Activated T-helper 17 cell treated with anti-CD3 and anti-CD28 coated beads, Interleukin-2, amount 50 U/mL, for 72 hours (primary cell): Measurements from ENCODE around the gene FUT1. TPM values are rescaled to one million over a fixed set of nuclear protein-coding genes. Genes with fewer than 3 reads are reported as not detected.
"Not testable (repeated sequence)": the region's sequence is repeated elsewhere in the genome, so short reads cannot be mapped to it uniquely, and the experiment has no call there.

Experiments
- ATAC-seq: fragments of 150-1000 bp; cut with Tn5 transposase; replicated peaks from 2 replicates; pipeline ENCODE4 v1.10.0; 2021; ENCODE audit warnings: mild to moderate bottlenecking, moderate library complexity
- H3K27ac Mint-ChIP-seq: one replicate; pipeline ENCODE4 v1.8.0; 2022; ENCODE audit warnings: mixed read lengths
- H3K27me3 Mint-ChIP-seq: one replicate; pipeline ENCODE4 v1.8.0; 2022; ENCODE audit warnings: mixed read lengths
- H3K36me3 Mint-ChIP-seq: one replicate; pipeline ENCODE4 v1.8.0; 2022; ENCODE audit warnings: low read depth, mild to moderate bottlenecking, mixed read lengths
- H3K4me1 Mint-ChIP-seq: one replicate; pipeline ENCODE4 v1.8.0; 2022; ENCODE audit warnings: mixed read lengths
- H3K4me3 Mint-ChIP-seq: one replicate; pipeline ENCODE4 v1.8.0; 2022; ENCODE audit warnings: mild to moderate bottlenecking, mixed read lengths
- H3K9me3 Mint-ChIP-seq: one replicate; pipeline ENCODE4 v1.8.0; 2022; ENCODE audit warnings: mixed read lengths
- total RNA-seq, 2 donors: library from RNA; stranded (reverse); gene quantifications; one replicate each; pipeline ENCODE4 v1.2.3, GENCODE V29; 2022

FUT1 gene
- total RNA-seq, 2 donors from 2014 or later: 0.30 to 0.40 TPM

DNA sequence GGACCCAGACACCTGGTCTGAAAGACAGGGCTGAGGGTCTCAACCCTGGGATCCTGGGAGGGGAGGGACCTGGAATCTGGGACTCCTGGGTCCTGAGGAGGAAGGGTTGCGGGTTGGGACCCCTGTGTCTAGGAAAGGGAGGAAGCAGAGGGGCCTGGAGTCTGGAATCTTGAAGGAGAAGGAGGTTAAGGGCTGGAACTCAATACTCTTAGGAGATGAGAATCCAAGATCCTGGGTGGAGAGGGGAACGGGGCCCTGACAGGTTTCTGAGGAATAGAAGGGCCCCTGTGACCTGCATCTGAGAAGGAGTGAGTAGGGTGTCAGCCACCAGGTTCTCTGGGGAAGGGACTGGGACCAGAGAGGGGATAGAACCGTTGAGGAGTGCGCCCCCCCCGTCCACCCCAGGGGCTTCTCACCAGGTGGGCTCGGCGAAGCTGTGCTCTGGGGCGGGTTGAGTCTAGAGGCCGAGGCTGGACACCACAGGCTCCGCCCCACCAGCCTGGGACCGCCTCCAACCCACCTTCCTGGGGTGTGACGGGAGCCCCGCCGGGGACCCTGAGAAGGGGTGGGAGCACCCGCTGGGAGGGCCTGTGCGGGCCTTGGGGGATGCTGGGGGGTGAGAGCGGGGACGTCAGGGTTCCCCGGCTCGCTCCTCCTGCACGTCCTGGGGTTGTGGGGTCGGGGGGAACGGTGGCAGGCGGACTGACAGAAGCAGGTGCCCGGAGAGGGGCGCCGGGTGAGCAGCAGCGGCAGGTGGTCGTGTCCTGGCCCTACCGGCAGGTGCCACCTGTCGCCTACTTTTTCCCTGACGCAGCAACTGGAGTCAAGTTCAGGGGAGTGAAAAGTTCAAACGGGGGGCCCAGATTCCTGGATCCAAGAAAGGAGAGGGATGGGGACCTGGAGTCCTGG is 32.9 kb downstream of the FUT1 start, which contains the start of gene MAMSTR:
TSS of gene MAMSTR (minus strand) at position 463 of the 909 bp plus-strand sequence. CDS start 694 bp downstream, outside the sequence.
- no peaks in the 10 kb centered on the region for H3K27me3 Mint-ChIP-seq
- H3K4me1 Mint-ChIP-seq: peaks cover 8% of the 10 kb centered on the region
- no peaks in the 10 kb centered on the region for H3K36me3 Mint-ChIP-seq
- H3K9me3 Mint-ChIP-seq: no peaks in the 10 kb centered on the region
- peak within 1 kb of the TSS; percentile 97 for H3K27ac Mint-ChIP-seq
- H3K4me3 Mint-ChIP-seq: peak within 1 kb of the TSS; percentile 93
- no peak for ATAC-seq

DNA sequence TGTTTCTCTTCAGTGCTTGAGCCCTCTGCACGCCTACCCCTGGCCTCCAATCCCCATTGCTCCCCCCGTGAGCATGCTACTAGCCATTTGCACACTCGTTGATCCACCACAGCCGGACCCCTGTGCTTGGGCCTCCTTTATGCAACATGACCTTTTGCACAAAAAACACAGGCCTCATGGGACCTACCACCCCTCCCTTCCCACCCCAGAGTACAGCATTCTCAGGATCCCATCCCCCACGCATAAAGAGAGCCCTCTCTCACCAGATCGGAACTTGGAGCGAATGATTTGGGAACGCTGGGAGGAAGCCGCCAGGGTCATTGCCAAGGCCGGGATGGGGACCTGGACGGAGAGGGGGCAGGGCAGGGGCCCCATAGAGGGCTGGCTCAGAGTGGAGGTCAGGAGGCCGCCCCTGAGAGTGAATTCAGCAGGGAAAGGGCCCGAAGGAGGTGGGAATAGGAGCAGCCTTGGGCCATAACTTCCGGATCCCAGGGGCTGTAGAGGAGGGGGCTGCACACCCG is 33.7 kb downstream of the FUT1 start:
- Mint-ChIP-seq H3K4me1 (peaks cover 8% of the 10 kb centered on the region), H3K27ac (no peak overlapping the region), H3K36me3 (no peaks in the 10 kb centered on the region), H3K9me3 (no peaks in the 10 kb centered on the region), H3K4me3 (no peak overlapping the region), H3K27me3 (no peaks in the 10 kb centered on the region)
- no peak for ATAC-seq

DNA sequence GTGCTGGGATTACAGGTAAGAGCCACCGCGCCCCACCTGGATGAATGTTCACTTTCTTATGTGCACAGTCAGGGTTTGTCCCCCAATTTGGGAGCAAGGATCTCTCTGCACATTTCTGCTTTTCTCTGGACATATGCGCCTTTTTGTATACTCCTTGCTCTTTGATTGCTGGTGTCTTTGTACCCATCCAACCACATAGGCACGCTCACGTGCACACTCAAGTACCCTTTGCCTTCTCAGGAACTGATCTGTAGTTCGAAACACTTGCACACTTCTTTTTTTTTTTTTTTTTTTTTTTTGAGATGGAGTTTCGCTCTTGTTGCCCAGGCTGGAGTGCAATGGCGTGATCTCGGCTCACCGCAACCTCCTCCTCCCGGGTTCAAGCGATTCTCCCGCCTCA is 34.3 kb downstream of the FUT1 start:
- H3K4me3 Mint-ChIP-seq, H3K9me3 Mint-ChIP-seq, H3K36me3 Mint-ChIP-seq, H3K27ac Mint-ChIP-seq, ATAC-seq, H3K27me3 Mint-ChIP-seq, H3K4me1 Mint-ChIP-seq: not testable (repeated sequence)

DNA sequence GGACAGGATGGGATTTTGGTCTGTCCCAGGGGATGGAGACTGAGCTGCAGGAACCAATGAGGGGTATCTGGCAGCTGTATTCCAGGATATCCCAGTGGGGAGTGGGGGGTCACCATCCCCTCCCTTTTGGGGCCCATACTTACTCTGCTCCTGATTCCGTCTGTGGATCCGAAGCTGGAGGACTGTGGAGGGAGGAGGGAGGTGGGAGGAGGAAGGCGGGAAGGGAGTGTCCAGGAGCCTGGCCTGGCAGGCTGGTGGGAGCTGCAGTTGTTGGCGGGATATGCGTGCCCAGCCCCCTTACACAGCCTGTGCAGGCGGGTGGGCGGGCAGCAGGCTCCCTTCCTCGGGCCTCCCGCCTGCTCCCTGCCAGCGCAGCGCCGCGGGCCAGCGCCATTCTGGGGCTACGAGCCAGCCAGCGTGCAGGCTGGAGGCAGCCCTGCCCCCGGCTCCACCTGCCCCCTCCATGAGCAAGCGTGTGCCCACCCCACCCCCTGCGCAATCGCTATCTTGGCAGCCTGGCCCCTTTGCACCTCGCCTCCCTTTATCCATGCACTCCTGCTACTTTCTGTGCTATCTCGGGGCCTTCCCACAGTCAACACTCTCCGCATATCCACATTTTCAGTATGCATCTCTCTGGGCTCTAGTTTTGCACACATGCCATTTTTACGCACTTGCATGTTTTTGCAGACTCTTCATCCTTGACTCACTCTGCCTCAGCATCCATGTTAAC is 35.7 kb downstream of the FUT1 start:
- Mint-ChIP-seq H3K27me3 (no peaks in the 10 kb centered on the region), H3K4me1 (peaks cover 8% of the 10 kb centered on the region), H3K9me3 (no peaks in the 10 kb centered on the region), H3K4me3 (no peak overlapping the region), H3K27ac (no peak overlapping the region), H3K36me3 (no peaks in the 10 kb centered on the region)
- ATAC-seq: no peak

DNA sequence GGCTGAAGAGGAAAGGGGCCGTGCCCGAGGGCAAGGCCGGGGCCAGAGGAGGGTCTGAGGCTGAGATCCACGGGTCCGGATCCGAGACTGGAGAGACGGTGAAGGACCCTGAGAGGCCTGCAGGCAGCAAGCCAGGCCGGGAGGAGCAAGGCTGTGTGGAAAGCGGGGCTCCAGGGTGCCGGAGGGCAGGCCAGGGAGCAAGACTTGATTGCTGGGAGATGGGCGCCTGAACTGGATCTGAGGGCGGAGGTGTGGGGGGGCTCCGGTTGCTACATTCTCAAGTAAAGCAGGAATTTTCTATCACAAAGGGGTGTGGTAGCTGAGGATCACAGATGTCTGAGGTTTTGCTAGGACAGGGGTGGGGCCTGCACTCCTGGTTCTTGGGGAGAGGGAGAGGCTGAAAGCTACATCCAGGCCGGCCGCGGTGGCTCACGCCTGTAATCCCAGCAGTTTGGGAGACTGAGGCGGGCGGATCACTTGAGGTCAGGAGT is 36.7 kb downstream of the FUT1 start:
- ATAC-seq: no peak
- Mint-ChIP-seq H3K27me3 (no peaks in the 10 kb centered on the region), H3K4me1 (peaks cover 5% of the 10 kb centered on the region), H3K4me3 (peak overlapping the region; percentile 90), H3K36me3 (no peaks in the 10 kb centered on the region), H3K27ac (no peak overlapping the region), H3K9me3 (no peaks in the 10 kb centered on the region)

DNA sequence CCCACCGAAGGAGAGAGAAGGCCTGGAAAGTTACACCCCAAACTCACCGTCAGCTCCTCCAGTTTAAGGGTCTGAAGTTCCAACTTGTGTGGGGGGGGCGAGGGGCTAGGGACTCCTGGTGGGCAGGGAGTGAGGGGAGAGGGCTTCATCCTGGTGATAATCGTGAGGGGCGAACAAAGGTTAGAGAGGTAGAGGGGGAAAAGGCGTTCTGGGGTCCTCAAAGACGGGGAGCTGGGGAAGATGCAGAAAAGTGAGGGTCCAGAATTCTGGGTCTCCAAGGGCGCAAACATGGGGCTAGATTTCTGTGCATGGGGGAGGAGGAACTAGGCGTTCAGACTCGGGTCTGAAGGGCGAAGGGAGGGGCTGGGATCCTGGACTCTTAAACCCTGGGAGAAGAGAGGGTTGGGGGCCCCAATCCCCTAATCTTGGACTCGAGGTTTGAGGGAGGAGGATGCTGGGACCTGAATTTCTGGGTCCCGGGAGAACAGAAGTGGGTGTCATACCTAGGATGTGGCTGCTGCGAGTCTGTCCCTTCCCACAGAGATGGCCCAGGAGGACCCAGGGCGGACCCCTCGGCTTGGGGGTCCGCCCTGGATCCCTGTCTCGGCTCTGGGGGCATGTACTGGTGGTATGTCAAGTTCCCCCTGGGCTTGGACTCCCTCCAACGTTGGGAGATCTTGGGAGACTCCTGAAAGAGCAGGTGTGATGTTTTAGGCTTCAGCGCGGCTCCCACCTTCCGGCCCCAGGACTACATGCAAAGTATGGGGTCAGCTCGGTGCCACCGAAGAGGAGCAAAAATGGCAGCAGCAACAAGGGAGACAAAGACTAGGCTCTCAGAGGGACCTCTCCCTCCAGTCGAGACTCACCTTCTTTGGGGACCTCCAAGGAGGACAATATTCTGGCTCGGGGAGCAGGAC is 37.4 kb downstream of the FUT1 start:
- Mint-ChIP-seq H3K9me3 (no peaks in the 10 kb centered on the region), H3K27me3 (no peaks in the 10 kb centered on the region), H3K4me3 (peak overlapping the region; percentile 90), H3K4me1 (no peaks in the 10 kb centered on the region), H3K36me3 (no peaks in the 10 kb centered on the region), H3K27ac (peak overlapping the region; percentile 83)
- ATAC-seq: no peak

DNA sequence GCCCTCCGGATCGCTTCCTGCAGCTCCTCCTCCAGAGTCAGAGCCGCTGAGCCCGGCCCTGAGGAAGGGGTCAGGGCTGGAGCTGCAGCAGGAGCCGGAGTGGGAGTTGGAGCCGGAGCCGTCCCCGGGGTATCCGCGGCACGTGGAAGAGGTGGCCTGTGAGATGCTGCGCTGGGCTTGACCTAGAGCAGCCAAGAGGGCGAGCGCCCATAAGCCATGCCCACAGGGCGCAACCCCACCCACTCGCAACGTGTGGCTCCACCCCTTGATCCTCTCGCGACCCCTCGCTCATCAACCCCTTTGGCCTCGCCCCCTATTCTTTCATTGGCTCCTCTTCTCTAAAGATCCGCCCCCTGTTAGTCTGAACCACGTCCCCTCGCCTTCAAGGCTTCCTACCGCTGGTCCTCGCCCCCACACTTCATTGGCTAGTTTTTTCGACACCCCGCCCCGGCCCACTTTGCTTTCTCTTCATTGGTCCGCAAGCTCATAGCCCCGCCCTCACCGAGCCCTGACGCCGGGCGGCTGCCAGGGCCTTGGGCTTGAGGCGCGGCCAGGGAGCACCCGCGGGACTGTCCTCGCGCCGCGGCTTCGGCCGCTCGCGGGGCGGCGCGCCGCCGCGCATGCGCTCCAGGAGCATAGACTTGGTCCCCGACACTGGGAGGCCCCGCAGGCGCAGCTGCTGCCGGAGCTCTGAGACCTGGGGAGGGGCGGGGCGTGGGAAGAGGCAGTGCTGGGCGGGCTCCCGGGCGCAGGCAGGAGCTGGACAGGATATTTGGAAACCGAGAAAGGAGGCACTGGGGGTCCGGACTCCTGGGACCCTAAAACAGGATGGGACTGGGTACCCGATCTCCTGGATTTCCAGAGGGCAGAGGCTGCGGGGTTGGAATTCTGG is 38.3 kb downstream of the FUT1 start:
- peak; percentile 92 for ATAC-seq
- no peaks in the 10 kb centered on the region for H3K27me3 Mint-ChIP-seq
- no peaks in the 10 kb centered on the region for H3K36me3 Mint-ChIP-seq
- peak overlapping the region; percentile 83 for H3K27ac Mint-ChIP-seq
- peak overlapping the region; percentile 90 for H3K4me3 Mint-ChIP-seq
- no peaks in the 10 kb centered on the region for H3K4me1 Mint-ChIP-seq
- no peaks in the 10 kb centered on the region for H3K9me3 Mint-ChIP-seq

DNA sequence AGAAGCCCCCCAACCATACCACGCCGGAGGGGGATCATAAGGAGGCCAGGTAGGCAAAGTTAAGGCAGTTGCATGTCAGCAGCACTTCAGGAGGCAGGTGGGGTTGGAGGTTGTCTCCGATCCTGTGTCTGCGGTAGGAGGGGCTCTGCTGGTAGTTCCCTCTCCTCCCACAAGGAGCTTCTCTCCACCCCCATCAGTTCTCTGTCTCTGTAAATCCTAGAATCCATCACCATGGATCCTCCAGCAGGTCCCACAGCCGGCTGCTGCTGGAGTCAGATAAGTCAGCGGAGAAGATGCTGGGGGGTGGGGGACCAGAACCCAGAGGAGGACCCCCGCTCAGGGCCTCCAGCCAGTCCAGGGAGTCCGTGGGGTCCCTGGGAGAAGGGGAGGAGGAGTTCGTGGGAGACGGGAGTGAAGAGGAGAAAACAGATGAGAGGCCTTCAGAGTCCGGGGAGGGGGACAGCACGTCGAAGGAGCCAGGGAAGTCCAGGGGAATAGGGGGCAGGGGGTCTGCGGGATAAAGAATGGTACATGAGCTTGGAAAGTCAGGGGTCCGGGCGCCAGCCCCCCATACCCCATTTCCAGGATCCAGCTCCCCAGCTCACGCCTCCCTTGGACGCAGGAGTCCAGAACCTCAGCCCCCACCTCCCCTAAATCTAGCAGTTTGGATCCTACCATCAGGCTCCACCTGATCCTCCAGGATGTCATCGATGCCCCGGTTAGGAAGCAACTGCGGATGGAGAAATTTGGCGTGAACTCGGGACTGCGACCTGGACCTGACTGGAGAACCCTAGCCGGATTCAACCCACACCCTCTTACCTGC is 39.2 kb downstream of the FUT1 start:
- no peak for ATAC-seq
- H3K4me1 Mint-ChIP-seq: no peaks in the 10 kb centered on the region
- no peaks in the 10 kb centered on the region for H3K9me3 Mint-ChIP-seq
- no peaks in the 10 kb centered on the region for H3K36me3 Mint-ChIP-seq
- H3K27me3 Mint-ChIP-seq: no peaks in the 10 kb centered on the region
- peak overlapping the region; percentile 83 for H3K27ac Mint-ChIP-seq
- H3K4me3 Mint-ChIP-seq: peak overlapping the region; percentile 90

DNA sequence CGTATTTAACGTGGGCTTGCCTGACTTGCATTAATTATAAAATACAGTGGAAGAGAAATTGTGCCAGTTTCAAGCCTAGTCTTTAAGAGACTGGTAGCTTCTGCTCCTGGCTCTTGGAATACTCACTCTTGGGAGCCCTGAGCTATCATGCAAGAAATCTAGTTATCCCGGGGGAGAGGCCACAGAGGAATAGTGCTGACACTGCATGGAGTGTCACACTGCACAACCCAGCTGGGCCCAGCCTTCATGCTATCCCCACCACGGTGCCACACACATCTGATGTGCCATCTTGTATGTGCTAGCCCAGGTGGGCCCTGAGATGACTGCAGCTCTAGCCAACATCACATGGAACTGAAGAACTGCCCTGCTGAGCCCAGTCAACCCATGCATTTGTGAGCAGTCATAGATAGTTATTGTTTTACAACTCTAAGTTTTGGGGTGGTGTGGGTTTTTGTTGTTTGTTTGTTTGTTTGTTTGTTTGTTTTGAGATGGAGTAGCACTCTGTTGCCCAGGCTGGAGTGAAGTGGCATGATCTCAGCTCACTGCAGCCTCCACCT is 41.3 kb downstream of the FUT1 start:
- Mint-ChIP-seq H3K27me3 (no peaks in the 10 kb centered on the region), H3K4me1 (no peaks in the 10 kb centered on the region), H3K9me3 (no peaks in the 10 kb centered on the region), H3K36me3 (peaks cover 6% of the 10 kb centered on the region), H3K27ac (no peak overlapping the region), H3K4me3 (no peak overlapping the region)
- no peak for ATAC-seq

DNA sequence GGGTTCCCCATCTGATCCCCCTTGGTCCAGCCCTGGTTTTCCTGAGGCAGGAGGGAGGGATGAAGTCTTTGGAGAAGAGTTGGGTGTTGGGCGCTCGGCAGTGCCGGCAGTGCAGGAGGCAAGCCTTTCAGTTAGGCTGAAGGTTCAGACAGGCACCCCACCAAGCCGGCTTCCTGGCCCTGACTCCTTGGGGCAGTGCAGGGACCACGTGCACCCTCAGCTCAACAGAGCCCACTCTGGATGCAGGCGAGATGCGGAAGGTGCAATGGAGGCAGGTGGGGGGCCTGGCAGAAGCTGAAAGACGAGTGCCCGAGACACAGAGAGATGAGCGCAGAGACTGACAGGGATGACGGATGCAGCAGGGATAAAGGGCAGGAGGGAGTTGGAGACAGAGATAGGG is 44.0 kb downstream of the FUT1 start:
- Mint-ChIP-seq H3K27me3 (no peaks in the 10 kb centered on the region), H3K4me3 (no peak overlapping the region), H3K9me3 (no peaks in the 10 kb centered on the region), H3K4me1 (no peaks in the 10 kb centered on the region), H3K36me3 (peaks cover 6% of the 10 kb centered on the region), H3K27ac (no peak overlapping the region)
- ATAC-seq: no peak

DNA sequence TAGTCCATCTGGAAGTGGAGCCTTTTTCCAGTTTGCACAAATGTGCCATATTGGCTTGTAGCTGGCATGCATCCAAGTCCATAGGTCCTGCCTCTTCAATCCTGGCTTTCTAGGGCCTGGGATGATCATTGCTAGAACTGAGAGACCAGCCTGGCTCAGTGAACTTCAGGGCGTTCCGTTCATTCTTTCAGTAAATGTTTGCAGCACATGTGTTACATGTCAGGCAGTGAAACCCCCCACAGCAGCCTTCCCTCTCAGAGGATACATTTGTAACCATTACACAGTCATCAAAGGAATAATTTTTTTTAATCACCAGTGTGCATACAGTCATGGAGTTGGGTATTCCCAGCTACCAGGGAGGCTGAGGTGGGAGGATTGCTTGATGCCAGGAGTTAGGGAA is 47.0 kb downstream of the FUT1 start:
- H3K36me3 Mint-ChIP-seq: peaks cover 13% of the 10 kb centered on the region
- no peaks in the 10 kb centered on the region for H3K4me1 Mint-ChIP-seq
- ATAC-seq: no peak
- no peak overlapping the region for H3K4me3 Mint-ChIP-seq
- no peak overlapping the region for H3K27ac Mint-ChIP-seq
- H3K27me3 Mint-ChIP-seq: no peaks in the 10 kb centered on the region
- no peaks in the 10 kb centered on the region for H3K9me3 Mint-ChIP-seq

DNA sequence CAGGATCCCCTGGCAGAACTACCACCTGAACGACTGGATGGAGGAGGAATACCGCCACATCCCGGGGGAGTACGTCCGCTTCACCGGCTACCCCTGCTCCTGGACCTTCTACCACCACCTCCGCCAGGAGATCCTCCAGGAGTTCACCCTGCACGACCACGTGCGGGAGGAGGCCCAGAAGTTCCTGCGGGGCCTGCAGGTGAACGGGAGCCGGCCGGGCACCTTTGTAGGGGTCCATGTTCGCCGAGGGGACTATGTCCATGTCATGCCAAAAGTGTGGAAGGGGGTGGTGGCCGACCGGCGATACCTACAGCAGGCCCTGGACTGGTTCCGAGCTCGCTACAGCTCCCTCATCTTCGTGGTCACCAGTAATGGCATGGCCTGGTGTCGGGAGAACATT is 49.1 kb downstream of the FUT1 start:
- Mint-ChIP-seq H3K27me3 (no peaks in the 10 kb centered on the region), H3K4me3 (no peak overlapping the region), H3K27ac (no peak overlapping the region), H3K9me3 (no peaks in the 10 kb centered on the region), H3K4me1 (no peaks in the 10 kb centered on the region), H3K36me3 (peaks cover 13% of the 10 kb centered on the region)
- ATAC-seq: no peak
